ENCODE measurements around the gene MISP3.

GRCh38 chr19:14072535-14073260 is at the start of gene MISP3:
- no peak for TF ChIP-seq POLR2A (IDR thresholded peaks at IDR 0.05)
- TF ChIP-seq POLR2AphosphoS5 (IDR thresholded peaks at IDR 0.05) = no peak

Data from suprapubic skin (tissue), 4 donors.